Thoracic aorta (tissue), 2 donors: ENCODE measurements around the gene IL22. TPM values are rescaled to one million over a fixed set of nuclear protein-coding genes. Genes with fewer than 3 reads are reported as not detected.

Experiments used
- ATAC-seq: fragments of 150-250 bp; one replicate; pipeline ENCODE4 v1.8.0; 2017; ENCODE audit warnings: low read depth; ENCODE audit not compliant: insufficient number of reproducible peaks, low FRiP score
- DNase-seq: peaks from one replicate; pipeline ENCODE4 v3.0.0-alpha.2; 2020; ENCODE audit warnings: low spot score
- H3K27ac ChIP-seq, 2 donors: fragments of 200-600 bp; sonication (generic); 1 replicate in 1 of 2; 2 replicates in 1 of 2; pipeline ENCODE4 v1.5.1; 2016; ENCODE audit warnings: mild to moderate bottlenecking in 2 of 2, moderate library complexity in 2 of 2
- H3K27me3 ChIP-seq: fragments of 200-600 bp; sonication (generic); replicated peaks from 2 replicates; pipeline ENCODE4 v1.6.0; 2016; ENCODE audit warnings: mild to moderate bottlenecking; ENCODE audit not compliant: insufficient read depth
- H3K36me3 ChIP-seq: fragments of 200-600 bp; sonication (generic); one replicate; pipeline ENCODE4 v1.5.1; 2016
- H3K4me1 ChIP-seq, 2 donors: fragments of 200-600 bp; sonication (generic); 1 replicate in 1 of 2; 2 replicates in 1 of 2; pipeline versions ENCODE4 v1.5.1 to v1.6.0; 2016; ENCODE audit warnings: low read depth in 2 of 2, mild to moderate bottlenecking in 1 of 2; ENCODE audit not compliant: control insufficient read depth in 1 of 2
- H3K4me3 ChIP-seq: fragments of 200-600 bp; sonication (generic); 2 replicates; pipeline ENCODE4 v1.5.1; 2016; ENCODE audit warnings: mild to moderate bottlenecking
- H3K9me3 ChIP-seq: fragments of 200-600 bp; sonication (generic); 2 replicates; pipeline ENCODE4 v1.5.1; 2016
- total RNA-seq, 2 donors: library from RNA; depleted of rRNA; stranded (reverse); fragments of >200 nt; gene quantifications; one replicate each; pipeline versions ENCODE4 v1.1.0 to v1.2.3, GENCODE V29; 2016
- TF ChIP-seq, protein P1 (sequence below): fragments of 200-600 bp; sonication (generic); IDR thresholded peaks from one replicate; pipeline ENCODE4 v1.5.1; 2019; ENCODE audit warnings: antibody characterized with exemption

The IL22 gene
- total RNA-seq, 2 donors from 2014 or later, result not detected

DNA sequence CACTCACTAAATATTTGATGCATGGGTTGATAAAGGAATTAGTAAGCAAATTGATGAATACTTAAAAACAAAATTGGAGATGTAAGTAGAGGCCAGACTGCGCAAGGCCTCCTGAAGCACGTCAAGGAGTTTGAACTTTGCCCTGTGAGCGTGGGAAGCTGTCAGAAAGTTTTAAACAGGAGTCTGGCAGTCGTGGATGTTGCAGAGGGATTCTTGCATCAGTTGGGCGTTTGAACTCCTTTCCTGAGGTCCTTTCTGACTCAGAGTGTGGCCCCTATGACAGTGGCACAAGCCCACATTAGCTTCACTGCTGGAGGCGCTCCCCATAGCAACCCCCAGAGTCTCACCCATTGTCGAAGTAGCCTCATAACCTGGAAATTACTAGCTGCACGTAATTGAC is 17.9 kb upstream of the IL22 start:
- Histone ChIP-seq H3K4me1 (no peaks in the 10 kb centered on the region), H3K27ac (no peak overlapping the region), H3K4me3 (no peak overlapping the region), H3K36me3 (no peaks in the 10 kb centered on the region), H3K9me3 (no peaks in the 10 kb centered on the region), H3K27me3 (no peaks in the 10 kb centered on the region)
- ATAC-seq, result no peak
- no peak for DNase-seq
- TF ChIP-seq, protein P1, sequence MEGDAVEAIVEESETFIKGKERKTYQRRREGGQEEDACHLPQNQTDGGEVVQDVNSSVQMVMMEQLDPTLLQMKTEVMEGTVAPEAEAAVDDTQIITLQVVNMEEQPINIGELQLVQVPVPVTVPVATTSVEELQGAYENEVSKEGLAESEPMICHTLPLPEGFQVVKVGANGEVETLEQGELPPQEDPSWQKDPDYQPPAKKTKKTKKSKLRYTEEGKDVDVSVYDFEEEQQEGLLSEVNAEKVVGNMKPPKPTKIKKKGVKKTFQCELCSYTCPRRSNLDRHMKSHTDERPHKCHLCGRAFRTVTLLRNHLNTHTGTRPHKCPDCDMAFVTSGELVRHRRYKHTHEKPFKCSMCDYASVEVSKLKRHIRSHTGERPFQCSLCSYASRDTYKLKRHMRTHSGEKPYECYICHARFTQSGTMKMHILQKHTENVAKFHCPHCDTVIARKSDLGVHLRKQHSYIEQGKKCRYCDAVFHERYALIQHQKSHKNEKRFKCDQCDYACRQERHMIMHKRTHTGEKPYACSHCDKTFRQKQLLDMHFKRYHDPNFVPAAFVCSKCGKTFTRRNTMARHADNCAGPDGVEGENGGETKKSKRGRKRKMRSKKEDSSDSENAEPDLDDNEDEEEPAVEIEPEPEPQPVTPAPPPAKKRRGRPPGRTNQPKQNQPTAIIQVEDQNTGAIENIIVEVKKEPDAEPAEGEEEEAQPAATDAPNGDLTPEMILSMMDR, result no peak

DNA sequence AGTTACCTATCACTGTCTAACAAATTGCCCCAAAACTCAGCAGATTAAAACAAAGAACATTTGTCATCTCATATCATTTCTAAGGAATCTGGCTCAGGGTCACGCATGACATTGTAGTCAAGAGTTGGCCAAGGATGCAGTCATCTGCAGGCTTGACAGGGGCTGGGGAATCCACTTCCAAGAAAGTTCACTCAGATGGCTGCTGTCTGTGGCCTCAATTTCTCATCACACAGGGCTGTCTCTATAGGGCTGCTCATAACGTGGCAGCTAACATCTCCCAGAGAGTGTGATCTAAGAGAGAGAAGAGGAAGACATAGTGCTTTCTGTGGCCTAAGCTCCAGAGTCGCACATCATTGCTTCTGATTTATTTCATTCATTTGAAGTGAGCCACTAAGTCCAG is 17.0 kb upstream of the IL22 start:
- no peaks in the 10 kb centered on the region for H3K36me3 ChIP-seq
- TF ChIP-seq, protein P1, result no peak
- ATAC-seq, result no peak

GRCh38 chr12:68269779-68270178 is 16.4 kb upstream of the IL22 start:
- Histone ChIP-seq H3K9me3 (no peaks in the 10 kb centered on the region), H3K4me1 (no peaks in the 10 kb centered on the region), H3K36me3 (no peaks in the 10 kb centered on the region), H3K27ac (no peak overlapping the region), H3K4me3 (no peak overlapping the region), H3K27me3 (no peaks in the 10 kb centered on the region)
- DNase-seq (no peak), ATAC-seq (no peak)
- TF ChIP-seq, protein P1, result no peak

More for the DNA sequence above, 17.0 kb upstream of the IL22 start:
- Histone ChIP-seq H3K9me3 (no peaks in the 10 kb centered on the region), H3K27ac (no peak overlapping the region), H3K4me3 (no peak overlapping the region), H3K27me3 (no peaks in the 10 kb centered on the region), H3K4me1 (no peaks in the 10 kb centered on the region)
- DNase-seq, result no peak

DNA sequence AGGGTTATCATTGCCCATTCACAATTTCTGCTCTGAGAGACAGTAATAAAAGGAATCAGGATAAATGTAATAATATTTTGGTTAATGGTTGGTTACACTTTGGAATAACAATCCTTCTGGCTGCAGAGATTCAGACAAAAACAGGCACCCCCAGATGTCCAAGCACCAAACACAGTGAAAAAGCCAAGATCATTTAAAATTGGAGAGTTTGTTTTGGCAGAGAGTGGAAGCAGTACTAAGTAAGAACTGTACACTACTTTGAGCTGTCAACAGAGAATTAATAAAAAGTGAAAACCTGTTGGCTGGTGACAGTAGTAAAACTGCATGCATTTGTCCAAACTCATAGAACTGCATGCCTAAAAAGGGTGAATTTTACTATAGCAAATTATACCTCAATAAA is 15.6 kb upstream of the IL22 start:
- Histone ChIP-seq H3K4me3 (no peak overlapping the region), H3K36me3 (no peaks in the 10 kb centered on the region), H3K27me3 (no peaks in the 10 kb centered on the region), H3K4me1 (no peaks in the 10 kb centered on the region), H3K27ac (no peak overlapping the region), H3K9me3 (no peaks in the 10 kb centered on the region)
- TF ChIP-seq, protein P1, result no peak
- ATAC-seq (no peak), DNase-seq (no peak)

DNA sequence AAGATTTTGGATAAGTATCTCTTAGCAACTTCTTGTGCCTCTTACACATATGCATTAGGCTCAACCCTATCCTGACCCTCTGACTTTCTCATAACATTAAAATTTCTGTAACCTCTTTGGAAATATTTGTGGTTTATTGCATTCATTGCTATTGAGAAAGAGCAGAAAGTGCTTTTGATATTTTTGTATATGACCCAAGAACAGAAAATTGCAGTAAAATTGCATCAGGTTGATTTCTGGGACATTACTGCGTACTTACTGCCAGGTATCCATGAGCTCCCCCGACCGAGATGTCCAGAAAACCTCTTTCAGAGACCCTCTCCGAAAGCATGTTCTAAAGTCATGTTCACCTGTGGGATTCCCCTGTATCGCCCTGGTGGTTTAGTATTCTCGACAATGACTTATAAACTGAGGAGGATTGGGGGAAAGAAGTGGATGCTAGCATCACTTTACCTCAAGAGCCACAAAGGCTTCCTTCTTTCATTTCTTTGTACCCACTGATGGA is 14.5 kb upstream of the IL22 start:
- Histone ChIP-seq H3K27me3 (no peaks in the 10 kb centered on the region), H3K4me3 (no peak overlapping the region), H3K27ac (no peak overlapping the region), H3K4me1 (no peaks in the 10 kb centered on the region), H3K36me3 (no peaks in the 10 kb centered on the region), H3K9me3 (no peaks in the 10 kb centered on the region)
- ATAC-seq, result no peak
- TF ChIP-seq, protein P1, result no peak
- no peak for DNase-seq
